KMS-11 (cell line): Measurements from ENCODE around the gene ARHGAP42.

ENCODE experiments used
- H2AFZ ChIP-seq: fragments of 200-600 bp; sonication (generic); 2 replicates; pipeline ENCODE4 v1.6.1; 2016; ENCODE audit warnings: antibody characterized with exemption, mixed run types, low read depth
- H3K27ac ChIP-seq: fragments of 200-600 bp; sonication (generic); 2 replicates; pipeline ENCODE4 v1.6.1; 2016; ENCODE audit warnings: mild to moderate bottlenecking, mixed run types
- H3K27me3 ChIP-seq: fragments of 200-600 bp; sonication (generic); 2 replicates; pipeline ENCODE4 v1.6.1; 2017; ENCODE audit warnings: mild to moderate bottlenecking, low read depth, mixed run types, moderate library complexity; ENCODE audit not compliant: insufficient read depth
- H3K36me3 ChIP-seq: fragments of 200-600 bp; sonication (generic); 2 replicates; pipeline ENCODE4 v1.6.1; 2017; ENCODE audit warnings: mild to moderate bottlenecking, mixed run types; ENCODE audit not compliant: insufficient read depth
- H3K4me1 ChIP-seq: fragments of 200-600 bp; sonication (generic); 2 replicates; pipeline ENCODE4 v1.6.1; 2016; ENCODE audit warnings: mild to moderate bottlenecking, low read depth, mixed run types; ENCODE audit not compliant: poor library complexity, severe bottlenecking
- H3K4me2 ChIP-seq: fragments of 200-600 bp; sonication (generic); 2 replicates; pipeline ENCODE4 v1.7.0; 2016; ENCODE audit warnings: mild to moderate bottlenecking, mixed run types
- H3K4me3 ChIP-seq: fragments of 200-600 bp; sonication (generic); IDR thresholded peaks from 2 replicates; pipeline ENCODE4 v1.6.1; 2017; ENCODE audit warnings: low read depth, low read length, mixed read lengths; ENCODE audit not compliant: insufficient read depth
- H3K79me2 ChIP-seq: fragments of 200-600 bp; sonication (generic); 2 replicates; pipeline ENCODE4 v1.6.1; 2016; ENCODE audit warnings: low read depth, mixed run types; ENCODE audit not compliant: insufficient read depth
- H3K9ac ChIP-seq: fragments of 200-600 bp; sonication (generic); 2 replicates; pipeline ENCODE4 v1.6.1; 2016; ENCODE audit warnings: mild to moderate bottlenecking, mixed run types
- H4K20me1 ChIP-seq: fragments of 200-600 bp; sonication (generic); 2 replicates; pipeline ENCODE4 v1.6.1; 2016; ENCODE audit warnings: mild to moderate bottlenecking, mixed run types; ENCODE audit not compliant: insufficient read depth
- TF ChIP-seq, protein P1 (sequence below): fragments of 200-600 bp; sonication (generic); conservative IDR thresholded peaks from 2 replicates; pipeline ENCODE4 v1.6.1; 2017; ENCODE audit warnings: low read depth, mild to moderate bottlenecking, antibody characterized with exemption, low read length, moderate library complexity, mixed read lengths

The ARHGAP42 gene

DNA sequence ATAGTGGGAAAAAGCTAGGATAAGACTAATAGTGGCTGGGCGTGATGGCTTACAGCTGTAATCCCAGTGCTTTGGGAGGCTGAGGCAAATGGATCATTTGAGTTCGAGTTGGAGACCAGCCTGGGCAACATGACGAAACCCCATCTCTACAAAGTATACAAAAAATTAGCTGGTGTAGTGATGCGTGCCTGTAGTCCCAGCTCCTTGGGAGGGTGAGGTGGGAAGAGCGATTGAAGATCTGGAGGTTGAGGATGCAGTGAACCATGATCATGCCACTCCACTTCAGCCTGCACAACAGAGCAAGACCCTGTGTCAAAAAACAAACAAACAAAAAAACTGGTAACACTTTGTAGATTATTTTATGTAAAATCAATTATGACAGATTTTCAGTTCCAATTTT, 8.8 kb downstream of the ARHGAP42 start:
- no peaks in the 10 kb centered on the region for H3K79me2 ChIP-seq
- no peak overlapping the region for H3K4me3 ChIP-seq
- H2AFZ ChIP-seq, result no peak overlapping the region
- no peaks in the 10 kb centered on the region for H3K36me3 ChIP-seq
- TF ChIP-seq, protein P1, sequence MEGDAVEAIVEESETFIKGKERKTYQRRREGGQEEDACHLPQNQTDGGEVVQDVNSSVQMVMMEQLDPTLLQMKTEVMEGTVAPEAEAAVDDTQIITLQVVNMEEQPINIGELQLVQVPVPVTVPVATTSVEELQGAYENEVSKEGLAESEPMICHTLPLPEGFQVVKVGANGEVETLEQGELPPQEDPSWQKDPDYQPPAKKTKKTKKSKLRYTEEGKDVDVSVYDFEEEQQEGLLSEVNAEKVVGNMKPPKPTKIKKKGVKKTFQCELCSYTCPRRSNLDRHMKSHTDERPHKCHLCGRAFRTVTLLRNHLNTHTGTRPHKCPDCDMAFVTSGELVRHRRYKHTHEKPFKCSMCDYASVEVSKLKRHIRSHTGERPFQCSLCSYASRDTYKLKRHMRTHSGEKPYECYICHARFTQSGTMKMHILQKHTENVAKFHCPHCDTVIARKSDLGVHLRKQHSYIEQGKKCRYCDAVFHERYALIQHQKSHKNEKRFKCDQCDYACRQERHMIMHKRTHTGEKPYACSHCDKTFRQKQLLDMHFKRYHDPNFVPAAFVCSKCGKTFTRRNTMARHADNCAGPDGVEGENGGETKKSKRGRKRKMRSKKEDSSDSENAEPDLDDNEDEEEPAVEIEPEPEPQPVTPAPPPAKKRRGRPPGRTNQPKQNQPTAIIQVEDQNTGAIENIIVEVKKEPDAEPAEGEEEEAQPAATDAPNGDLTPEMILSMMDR, result no peak
- H3K4me2 ChIP-seq, result no peak overlapping the region
- no peaks in the 10 kb centered on the region for H3K27me3 ChIP-seq
- H3K9ac ChIP-seq, result no peak overlapping the region
- no peak overlapping the region for H3K27ac ChIP-seq
- no peaks in the 10 kb centered on the region for H4K20me1 ChIP-seq
- H3K4me1 ChIP-seq, result no peaks in the 10 kb centered on the region

DNA sequence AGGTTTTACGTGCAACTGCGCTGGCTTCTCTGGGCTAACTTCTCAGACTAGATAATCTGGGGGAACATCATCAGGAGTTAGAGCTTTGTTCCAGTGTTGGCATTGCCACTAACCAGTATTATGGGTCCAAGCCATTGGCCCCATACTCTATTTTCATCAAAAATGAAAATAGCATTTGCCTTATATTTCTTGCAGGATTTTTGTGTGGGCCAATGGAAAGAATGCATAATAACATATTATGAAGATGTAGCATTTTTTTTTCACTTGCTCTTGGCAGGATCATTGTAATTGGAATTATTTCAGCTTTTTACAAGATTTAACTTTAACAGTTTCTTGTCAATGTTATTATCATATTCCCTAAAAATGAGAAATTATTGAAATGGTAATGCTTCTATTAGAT, 16.1 kb downstream of the ARHGAP42 start:
- H3K4me3 ChIP-seq, result no peak overlapping the region
- TF ChIP-seq, protein P1, result no peak
- H3K4me2 ChIP-seq, result no peak overlapping the region
- H3K27me3 ChIP-seq, result no peaks in the 10 kb centered on the region
- H3K27ac ChIP-seq, result no peak overlapping the region
- H3K36me3 ChIP-seq, result no peaks in the 10 kb centered on the region
- no peaks in the 10 kb centered on the region for H4K20me1 ChIP-seq
- H2AFZ ChIP-seq, result no peak overlapping the region
- H3K79me2 ChIP-seq, result no peaks in the 10 kb centered on the region
- H3K9ac ChIP-seq, result no peak overlapping the region
- peaks cover 41% of the 10 kb centered on the region for H3K4me1 ChIP-seq

DNA sequence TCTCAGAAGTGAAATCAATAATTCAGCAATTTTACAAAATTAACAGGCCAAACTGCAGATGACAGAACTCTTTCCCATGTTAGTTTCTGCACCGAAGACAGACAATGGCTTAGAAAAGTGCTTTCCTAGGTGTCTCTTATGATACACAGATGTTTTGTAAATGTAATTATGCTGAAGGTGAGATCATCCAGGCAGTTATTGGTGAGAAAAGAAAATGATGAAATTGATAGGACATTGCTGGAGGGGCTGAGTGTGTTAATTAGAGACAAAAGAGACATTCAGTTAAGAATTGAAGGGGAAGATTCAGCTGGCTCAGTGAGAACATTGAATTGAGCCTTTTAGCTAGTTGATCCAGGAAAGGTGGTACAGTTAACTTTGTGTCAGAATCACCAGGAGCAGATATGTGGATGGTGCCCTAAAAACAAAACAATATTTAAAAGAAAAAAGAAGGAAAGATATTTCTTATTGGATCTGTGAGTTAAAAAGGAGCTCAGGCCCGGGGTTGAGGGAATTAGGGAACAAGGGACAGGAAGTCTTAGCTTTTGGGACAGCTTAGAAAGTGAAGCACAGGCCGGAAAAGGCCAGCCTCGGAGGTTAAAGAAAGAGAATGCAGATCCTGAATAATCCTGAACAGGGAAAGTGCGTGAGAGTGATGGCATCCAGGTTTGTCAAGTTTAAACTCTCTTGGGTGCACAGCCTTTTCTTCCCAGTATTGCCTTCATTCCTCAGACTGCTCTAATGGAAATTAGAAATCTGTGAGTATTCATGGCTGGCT, 16.9 kb downstream of the ARHGAP42 start:
- TF ChIP-seq, protein P1, result no peak
- H2AFZ ChIP-seq, result no peak overlapping the region
- H4K20me1 ChIP-seq, result no peaks in the 10 kb centered on the region
- H3K4me2 ChIP-seq, result peak overlapping the region; percentile 18; the same call in 1 of the 2 replicates
- H3K4me3 ChIP-seq, result no peak overlapping the region
- no peak overlapping the region for H3K9ac ChIP-seq
- H3K4me1 ChIP-seq, result peaks cover 45% of the 10 kb centered on the region
- no peaks in the 10 kb centered on the region for H3K79me2 ChIP-seq
- no peaks in the 10 kb centered on the region for H3K27me3 ChIP-seq
- no peaks in the 10 kb centered on the region for H3K36me3 ChIP-seq
- H3K27ac ChIP-seq, result peak overlapping the region; percentile 20; the same call in 1 of the 2 replicates

DNA sequence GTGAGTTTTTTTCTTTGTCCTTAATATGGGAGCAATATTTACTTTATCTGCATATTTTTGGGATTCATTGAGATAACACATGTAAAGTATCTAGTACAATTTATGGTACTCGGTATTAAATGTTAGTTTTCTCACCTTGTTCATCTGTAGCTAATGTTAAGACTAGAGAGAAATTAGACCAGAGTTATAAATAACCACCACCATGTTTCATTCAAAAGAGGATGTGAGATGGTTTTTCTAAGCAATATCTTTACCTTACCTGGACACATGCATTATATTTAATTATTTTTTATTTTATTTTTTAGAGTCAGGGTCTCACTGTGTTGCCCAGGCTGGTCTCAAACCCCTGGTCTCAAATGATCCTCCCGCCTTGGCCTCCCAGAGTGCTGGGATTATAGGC, 18.4 kb downstream of the ARHGAP42 start:
- H3K9ac ChIP-seq, result no peak overlapping the region
- H3K27ac ChIP-seq, result no peak overlapping the region
- H4K20me1 ChIP-seq, result no peaks in the 10 kb centered on the region
- peaks cover 55% of the 10 kb centered on the region for H3K4me1 ChIP-seq
- no peaks in the 10 kb centered on the region for H3K27me3 ChIP-seq
- no peak overlapping the region for H3K4me2 ChIP-seq
- H2AFZ ChIP-seq, result no peak overlapping the region
- TF ChIP-seq, protein P1, result no peak
- no peaks in the 10 kb centered on the region for H3K36me3 ChIP-seq
- H3K4me3 ChIP-seq, result no peak overlapping the region
- no peaks in the 10 kb centered on the region for H3K79me2 ChIP-seq
